Breast epithelium (tissue), 4 donors: ENCODE results near the gene ZNF619. TPM values are rescaled to one million over a fixed set of nuclear protein-coding genes. Genes with fewer than 3 reads are reported as not detected.

Source experiments
- DNase-seq, 2 donors: peaks; one replicate each; pipeline ENCODE4 v3.0.0-alpha.2; 2019; ENCODE audit warnings: low spot score in 2 of 2
- H3K27ac ChIP-seq, 2 donors: fragments of 200-600 bp; sonication (generic) in 1 of 2; one replicate each; pipeline ENCODE4 v1.5.1; 2016 to 2019; ENCODE audit warnings: mild to moderate bottlenecking in 1 of 2
- H3K27me3 ChIP-seq, 2 donors: fragments of 200-600 bp; sonication (generic) in 1 of 2; one replicate each; pipeline versions ENCODE4 v1.5.1 to v1.6.0; 2017 to 2019; ENCODE audit warnings: control low read depth in 1 of 2, mild to moderate bottlenecking in 1 of 2
- H3K36me3 ChIP-seq: fragments of 200-600 bp; one replicate; pipeline ENCODE4 v1.5.1; 2019
- H3K4me1 ChIP-seq, 2 donors: fragments of 200-600 bp; sonication (generic); one replicate each; pipeline ENCODE4 v1.5.1; 2016 to 2019; ENCODE audit warnings: control low read depth in 1 of 2
- H3K4me3 ChIP-seq, 3 donors: fragments of 200-600 bp; sonication (generic); 1 replicate in 2 of 3; 2 replicates in 1 of 3; pipeline ENCODE4 v1.5.1; 2016 to 2019; ENCODE audit warnings: mild to moderate bottlenecking in 3 of 3, moderate library complexity in 2 of 3
- H3K9me3 ChIP-seq, 2 donors: fragments of 200-600 bp; sonication (generic) in 1 of 2; one replicate each; pipeline ENCODE4 v1.5.1; 2016 to 2019; ENCODE audit warnings: control low read depth in 1 of 2
- POLR2A ChIP-seq: fragments of 450-650 bp; IDR thresholded peaks from one replicate; pipeline ENCODE4 v1.6.1; 2016; ENCODE audit warnings: antibody characterized with exemption, mild to moderate bottlenecking, moderate library complexity
- POLR2AphosphoS5 ChIP-seq, 3 donors: sonication (generic); formaldehyde crosslinking; IDR thresholded peaks; one replicate each; pipeline ENCODE4 v1.6.1; 2017; ENCODE audit warnings: antibody characterized with exemption in 3 of 3
- intact Hi-C: fragments of 100-400 bp; cut with DNase I; formaldehyde crosslinking; loops from one replicate; pipeline ENCODE4 v1.15.1; 2023; ENCODE audit warnings: low total_unique reads
- total RNA-seq, 3 donors: library from RNA; depleted of rRNA; stranded (reverse); fragments of >200 nt; gene quantifications; one replicate each; pipeline ENCODE4 v1.1.0, GENCODE V29; 2016
- TF ChIP-seq, protein P1 (sequence below), 3 donors: fragments of 450-650 bp; IDR thresholded peaks; one replicate each; pipeline ENCODE4 v1.5.1; 2016 to 2017; ENCODE audit warnings: antibody characterized with exemption in 3 of 3, mild to moderate bottlenecking in 3 of 3, moderate library complexity in 3 of 3

The ZNF619 gene
- total RNA-seq, 3 donors from 2014 or later, result 4.8 to 8.3 (median 6.2) TPM

DNA sequence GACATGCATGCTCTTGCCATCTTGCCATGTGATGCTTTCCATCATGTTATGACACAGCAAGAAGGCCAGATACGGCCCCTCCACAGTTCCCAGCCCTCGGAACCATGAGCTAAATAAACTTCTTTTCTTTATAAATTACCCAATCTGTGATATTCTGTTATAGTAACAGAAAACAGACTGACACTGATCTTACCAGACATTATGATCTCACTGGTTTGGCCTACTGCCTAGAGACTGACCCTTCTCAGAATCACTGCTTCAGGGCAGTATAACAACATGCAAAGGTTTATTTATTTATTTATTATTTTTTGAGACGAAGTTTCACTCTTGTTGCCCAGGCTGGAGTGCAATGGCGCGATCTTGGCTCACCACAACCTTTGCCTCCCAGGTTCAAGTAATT is 14.0 kb downstream of the ZNF619 start:
- Histone ChIP-seq H3K27me3 (no peaks in the 10 kb centered on the region), H3K4me3 (no peak overlapping the region), H3K9me3 (peaks cover 23 to 28% of the 10 kb centered on the region in 2 donors), H3K4me1 (no peaks in the 10 kb centered on the region), H3K27ac (no peak overlapping the region), H3K36me3 (peaks cover 13% of the 10 kb centered on the region)
- no peak for TF ChIP-seq POLR2AphosphoS5 (IDR thresholded peaks at IDR 0.05)
- intact Hi-C loops, result no loop called here
- DNase-seq, result no peak

- Histone ChIP-seq H3K4me1 (no peaks in the 10 kb centered on the region), H3K36me3 (no peaks in the 10 kb centered on the region), H3K27me3 (no peaks in the 10 kb centered on the region), H3K27ac (no peak overlapping the region), H3K4me3 (no peak overlapping the region), H3K9me3 (no peaks in the 10 kb centered on the region)
- TF ChIP-seq POLR2A (no peak), POLR2AphosphoS5 (IDR thresholded peaks at IDR 0.05) (no peak)
- TF ChIP-seq, protein P1, sequence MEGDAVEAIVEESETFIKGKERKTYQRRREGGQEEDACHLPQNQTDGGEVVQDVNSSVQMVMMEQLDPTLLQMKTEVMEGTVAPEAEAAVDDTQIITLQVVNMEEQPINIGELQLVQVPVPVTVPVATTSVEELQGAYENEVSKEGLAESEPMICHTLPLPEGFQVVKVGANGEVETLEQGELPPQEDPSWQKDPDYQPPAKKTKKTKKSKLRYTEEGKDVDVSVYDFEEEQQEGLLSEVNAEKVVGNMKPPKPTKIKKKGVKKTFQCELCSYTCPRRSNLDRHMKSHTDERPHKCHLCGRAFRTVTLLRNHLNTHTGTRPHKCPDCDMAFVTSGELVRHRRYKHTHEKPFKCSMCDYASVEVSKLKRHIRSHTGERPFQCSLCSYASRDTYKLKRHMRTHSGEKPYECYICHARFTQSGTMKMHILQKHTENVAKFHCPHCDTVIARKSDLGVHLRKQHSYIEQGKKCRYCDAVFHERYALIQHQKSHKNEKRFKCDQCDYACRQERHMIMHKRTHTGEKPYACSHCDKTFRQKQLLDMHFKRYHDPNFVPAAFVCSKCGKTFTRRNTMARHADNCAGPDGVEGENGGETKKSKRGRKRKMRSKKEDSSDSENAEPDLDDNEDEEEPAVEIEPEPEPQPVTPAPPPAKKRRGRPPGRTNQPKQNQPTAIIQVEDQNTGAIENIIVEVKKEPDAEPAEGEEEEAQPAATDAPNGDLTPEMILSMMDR (IDR thresholded peaks at IDR 0.05), result no peak
- intact Hi-C loops, result no loop called here
- DNase-seq, result no peak
These were observed 17.8 kb downstream of the ZNF619 start for GRCh38 chr3:40494698-40495097.

DNA sequence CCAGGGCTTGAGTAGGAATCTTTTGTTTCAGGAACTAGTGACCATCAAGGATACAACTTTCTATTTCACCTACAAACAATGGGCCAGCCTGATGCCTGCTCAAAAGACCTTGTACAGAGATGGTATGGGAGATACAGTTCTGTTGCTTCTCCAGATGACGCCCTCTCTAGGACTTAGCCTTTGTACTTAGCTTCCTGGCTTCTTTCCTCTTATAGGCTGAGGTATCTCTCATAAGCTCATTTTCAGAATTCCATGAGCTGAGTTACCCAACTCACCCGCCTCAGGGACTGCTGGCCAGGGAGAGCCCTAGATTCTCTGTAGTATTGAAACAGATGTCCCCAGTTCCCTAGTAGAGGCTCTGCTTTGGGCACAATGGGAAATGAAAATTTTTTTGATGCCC is 20.4 kb downstream of the ZNF619 start:
- H3K4me3 ChIP-seq, result no peak overlapping the region
- intact Hi-C loops, result no loop called here

DNA sequence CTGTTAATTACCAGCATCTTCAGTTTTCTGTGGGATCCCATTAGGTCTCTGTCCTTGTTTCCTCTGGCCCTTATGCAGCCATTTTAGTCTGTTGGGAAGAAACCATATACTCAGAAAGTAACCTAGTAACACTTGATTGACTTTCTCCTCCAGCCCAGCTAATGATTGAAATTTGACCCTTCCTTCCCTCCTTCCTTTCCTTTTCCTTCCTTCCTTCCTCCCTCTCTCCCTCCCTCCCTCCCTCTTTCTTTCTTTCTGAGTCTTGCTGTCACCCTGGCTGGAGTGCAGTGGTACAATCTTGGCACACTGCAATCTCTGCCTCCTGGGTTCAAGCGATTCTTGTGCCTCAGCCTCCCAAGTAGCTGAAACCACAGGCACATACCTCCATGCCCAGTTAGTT is 23.0 kb downstream of the ZNF619 start:
- Histone ChIP-seq H3K4me1 (no peaks in the 10 kb centered on the region), H3K27me3 (no peaks in the 10 kb centered on the region), H3K27ac (no peak overlapping the region), H3K4me3 (no peak overlapping the region), H3K36me3 (no peaks in the 10 kb centered on the region), H3K9me3 (no peaks in the 10 kb centered on the region)
- TF ChIP-seq, protein P1 (IDR thresholded peaks at IDR 0.05), result no peak
- TF ChIP-seq POLR2A, result no peak
- TF ChIP-seq POLR2AphosphoS5 (IDR thresholded peaks at IDR 0.05), result no peak
- intact Hi-C loops, result no loop called here
- DNase-seq, result no peak

More for the DNA sequence above, 20.4 kb downstream of the ZNF619 start:
- Histone ChIP-seq H3K36me3 (no peaks in the 10 kb centered on the region), H3K27ac (no peak overlapping the region), H3K27me3 (no peaks in the 10 kb centered on the region), H3K9me3 (no peaks in the 10 kb centered on the region), H3K4me1 (no peaks in the 10 kb centered on the region)
- TF ChIP-seq POLR2AphosphoS5 (IDR thresholded peaks at IDR 0.05) (no peak), POLR2A (no peak)
- TF ChIP-seq, protein P1 (IDR thresholded peaks at IDR 0.05), result no peak
- DNase-seq, result no peak

GRCh38 chr3:40502034-40502433 is 25.1 kb downstream of the ZNF619 start:
- H3K4me1 ChIP-seq, result no peaks in the 10 kb centered on the region
- no peaks in the 10 kb centered on the region for H3K9me3 ChIP-seq
- intact Hi-C loops, result no loop called here
- no peak for TF ChIP-seq POLR2A
- no peak for TF ChIP-seq POLR2AphosphoS5 (IDR thresholded peaks at IDR 0.05)
- TF ChIP-seq, protein P1 (IDR thresholded peaks at IDR 0.05), result no peak
- no peak overlapping the region for H3K4me3 ChIP-seq
- no peaks in the 10 kb centered on the region for H3K27me3 ChIP-seq
- no peaks in the 10 kb centered on the region for H3K36me3 ChIP-seq
- H3K27ac ChIP-seq, result no peak overlapping the region
- no peak for DNase-seq
